Gastroesophageal sphincter (tissue), 3 donors: ENCODE data around the gene STK25.

Experiments used
- EP300 ChIP-seq: sonication (generic); formaldehyde crosslinking; IDR thresholded peaks from one replicate; pipeline ENCODE4 v1.6.1; 2017; ENCODE audit warnings: antibody characterized with exemption, mild to moderate bottlenecking
- POLR2A ChIP-seq, 2 donors: fragments of 450-650 bp; IDR thresholded peaks; one replicate each; pipeline ENCODE4 v1.6.1; 2017; ENCODE audit warnings: antibody characterized with exemption in 2 of 2, mild to moderate bottlenecking in 2 of 2, moderate library complexity in 1 of 2
- POLR2AphosphoS5 ChIP-seq: sonication (generic); formaldehyde crosslinking; IDR thresholded peaks from one replicate; pipeline ENCODE4 v1.6.1; 2017; ENCODE audit warnings: antibody characterized with exemption
- TF ChIP-seq, protein P1 (sequence below), 4 experiments: fragments of 200-600 bp in 2 of 4; fragments of 450-650 bp in 2 of 4; sonication (generic) in 1 of 4; IDR thresholded peaks; one replicate each; pipeline ENCODE4 v1.5.1; 2017 to 2019; ENCODE audit warnings: antibody characterized with exemption in 4 of 4, mild to moderate bottlenecking in 2 of 4, moderate library complexity in 2 of 4

DNA sequence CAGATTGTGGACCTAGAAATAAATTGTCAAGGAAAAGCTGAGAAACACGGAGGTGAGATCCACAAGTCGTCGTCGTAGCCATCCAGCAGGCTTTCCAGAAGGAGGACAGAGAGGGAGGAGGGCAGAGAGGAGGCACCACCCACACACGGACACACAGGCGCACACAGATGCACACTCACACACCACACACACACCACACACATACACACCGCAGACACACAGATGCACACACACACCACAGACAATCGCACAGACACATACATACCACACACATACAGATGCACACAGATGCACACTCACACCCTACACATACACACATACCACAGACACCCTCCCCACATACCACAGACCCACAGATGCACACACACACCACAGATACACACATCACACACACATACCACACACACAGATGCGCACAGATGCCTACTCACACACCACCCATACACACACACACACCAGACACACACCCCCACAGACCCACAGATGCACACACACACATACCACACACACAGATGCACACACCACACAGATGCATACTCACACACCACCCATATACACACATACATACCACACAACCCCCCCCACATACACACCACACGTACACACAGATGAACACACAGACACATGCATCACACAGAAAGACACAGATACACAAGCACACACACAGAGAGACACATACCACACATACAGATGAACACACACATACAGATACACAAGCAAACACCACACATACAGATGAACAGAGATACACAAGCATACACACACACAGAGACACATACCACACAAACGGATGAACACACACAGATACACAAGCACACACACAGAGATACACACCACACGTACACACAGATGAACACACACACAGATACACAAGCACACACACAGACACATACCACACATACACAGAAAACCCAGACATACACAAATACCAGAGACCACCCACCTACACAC lies 37.4 kb upstream of the STK25 start:
- no peak for TF ChIP-seq POLR2AphosphoS5
- TF ChIP-seq, protein P1, sequence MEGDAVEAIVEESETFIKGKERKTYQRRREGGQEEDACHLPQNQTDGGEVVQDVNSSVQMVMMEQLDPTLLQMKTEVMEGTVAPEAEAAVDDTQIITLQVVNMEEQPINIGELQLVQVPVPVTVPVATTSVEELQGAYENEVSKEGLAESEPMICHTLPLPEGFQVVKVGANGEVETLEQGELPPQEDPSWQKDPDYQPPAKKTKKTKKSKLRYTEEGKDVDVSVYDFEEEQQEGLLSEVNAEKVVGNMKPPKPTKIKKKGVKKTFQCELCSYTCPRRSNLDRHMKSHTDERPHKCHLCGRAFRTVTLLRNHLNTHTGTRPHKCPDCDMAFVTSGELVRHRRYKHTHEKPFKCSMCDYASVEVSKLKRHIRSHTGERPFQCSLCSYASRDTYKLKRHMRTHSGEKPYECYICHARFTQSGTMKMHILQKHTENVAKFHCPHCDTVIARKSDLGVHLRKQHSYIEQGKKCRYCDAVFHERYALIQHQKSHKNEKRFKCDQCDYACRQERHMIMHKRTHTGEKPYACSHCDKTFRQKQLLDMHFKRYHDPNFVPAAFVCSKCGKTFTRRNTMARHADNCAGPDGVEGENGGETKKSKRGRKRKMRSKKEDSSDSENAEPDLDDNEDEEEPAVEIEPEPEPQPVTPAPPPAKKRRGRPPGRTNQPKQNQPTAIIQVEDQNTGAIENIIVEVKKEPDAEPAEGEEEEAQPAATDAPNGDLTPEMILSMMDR (IDR thresholded peaks at IDR 0.05), result no peak
- no peak for TF ChIP-seq EP300
- no peak for TF ChIP-seq POLR2A (IDR thresholded peaks at IDR 0.05)
